Body of pancreas (tissue), 4 donors: ENCODE data around the gene C12orf57.

Source experiments
- CTCF ChIP-seq, 7 experiments: fragments of 450-650 bp in 4 of 7; fragments of 200-600 bp in 3 of 7; sonication (generic) in 3 of 7; IDR thresholded peaks; one replicate each; pipeline ENCODE4 v1.5.1; 2016 to 2019; ENCODE audit warnings: antibody characterized with exemption in 7 of 7
- POLR2A ChIP-seq, 3 donors: fragments of 450-650 bp; IDR thresholded peaks; one replicate each; pipeline ENCODE4 v1.6.1; 2016; ENCODE audit warnings: antibody characterized with exemption in 3 of 3, mild to moderate bottlenecking in 2 of 3

- TF ChIP-seq POLR2A (IDR thresholded peaks at IDR 0.05) (no peak), CTCF (IDR thresholded peaks at IDR 0.05) (no peak)
These were observed 14.2 kb downstream of the C12orf57 start for GRCh38 chr12:6957741-6958608.
